Measurements from ENCODE around the gene JMJD6. TPM values are rescaled to one million over a fixed set of nuclear protein-coding genes. Genes with fewer than 3 reads are reported as not detected.

JMJD6 gene
- polyA plus RNA-seq, 1 donor (not counting 4 experiments of a cell fraction or from before 2014, with no cell fraction given) = 12.0 TPM

DNA sequence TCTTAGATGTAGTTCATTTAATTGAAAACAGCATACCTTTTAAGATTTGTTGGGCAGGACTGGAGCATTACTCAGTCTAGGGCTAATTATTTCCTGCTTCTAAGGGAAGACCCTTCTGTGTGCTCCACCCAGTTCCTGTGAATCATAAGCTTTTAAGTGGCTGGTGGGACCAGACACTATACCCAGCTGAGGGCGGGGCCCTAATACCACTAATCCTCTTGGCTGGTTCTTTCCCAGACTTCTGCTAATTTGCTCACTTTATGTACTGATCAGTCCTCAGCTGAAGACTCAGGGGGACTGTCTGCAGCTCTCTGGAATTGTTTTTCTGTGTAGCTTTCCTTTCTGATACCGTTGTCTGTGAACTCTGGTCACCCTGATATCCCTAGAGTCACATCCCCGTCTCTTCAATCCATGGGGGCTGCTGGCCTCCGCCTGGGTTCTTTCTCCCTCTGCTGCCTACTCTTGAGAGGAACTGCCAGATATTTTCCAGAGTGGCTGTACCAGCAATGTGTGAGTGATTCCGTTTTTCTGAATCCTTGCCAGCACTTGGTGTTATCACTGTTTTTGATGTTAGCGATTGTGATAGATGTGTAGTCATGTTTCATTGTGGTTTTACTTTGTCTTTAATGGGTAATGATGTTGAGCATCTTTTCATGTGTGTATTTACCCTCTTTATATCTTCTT is 46.6 kb upstream of the JMJD6 start:
- FAIRE-seq = peak; percentile 93
- peaks cover 2 to 7% of the 10 kb centered on the region in 2 experiments for H3K36me3 ChIP-seq (ENCODE audit: control insufficient read depth in 2 of 2, extremely low read depth in 1 of 2, insufficient read depth in 2 of 2, low read length in 2 of 2)
- no peaks in the 10 kb centered on the region for H3K27me3 ChIP-seq (ENCODE audit: control insufficient read depth, extremely low read depth, insufficient read depth, low read length)
- H3K4me1 ChIP-seq (ENCODE audit: control insufficient read depth, extremely low read depth, insufficient read depth, low read length) = peaks cover 11% of the 10 kb centered on the region
- peak; percentile 26 for DNase-seq (ENCODE audit: low read depth, low spot score)
- peak overlapping the region; percentile 80 for H3K27ac ChIP-seq (ENCODE audit: control insufficient read depth, insufficient read depth, low read length)
- H3K9me1 ChIP-seq (ENCODE audit: control insufficient read depth, extremely low read depth, insufficient read depth, low read length) = no peaks in the 10 kb centered on the region
- H2AFZ ChIP-seq (ENCODE audit: control insufficient read depth, low read length) = peak overlapping the region; percentile 88
- peak overlapping the region; percentile 95 for H3K4me2 ChIP-seq (ENCODE audit: control insufficient read depth, extremely low read depth, insufficient read depth, low read depth, low read length)
- H3K9me3 ChIP-seq (ENCODE audit: control insufficient read depth, low read depth, low read length) = no peaks in the 10 kb centered on the region
- H4K20me1 ChIP-seq (ENCODE audit: control insufficient read depth, extremely low read depth, insufficient read depth, low read length) = no peaks in the 10 kb centered on the region
- H3K9ac ChIP-seq (ENCODE audit: control insufficient read depth, extremely low read depth, insufficient read depth, low read length) = peak overlapping the region; percentile 70
- no peak for TF ChIP-seq EZH2 (IDR thresholded peaks at IDR 0.05; ENCODE audit: low read length)
- TF ChIP-seq CTCF (optimal IDR thresholded peaks at IDR 0.05 in 1 of 3, IDR thresholded peaks at IDR 0.05 in 1 of 3, conservative IDR thresholded peaks at IDR 0.05 in 1 of 3; ENCODE audit: extremely low read depth in 1 of 3, insufficient read depth in 2 of 3, low read length in 3 of 3) = peak in 1 of 3 experiments; percentile 7
- dilution Hi-C loops (cut with MboI; ENCODE audit: extremely low pct_ligation_motif_present, low sequenced_read_pairs) = no loop called here
- H3K4me3 ChIP-seq (ENCODE audit: control insufficient read depth in 2 of 3, extremely low read depth in 1 of 3, insufficient read depth in 2 of 3, low read depth in 1 of 3, low read length in 3 of 3) = peak overlapping the region in 2 of 3 experiments; percentile 47 to 53
- H3K79me2 ChIP-seq (ENCODE audit: control insufficient read depth, insufficient read depth, low read length) = no peaks in the 10 kb centered on the region

- H3K9ac ChIP-seq (ENCODE audit: control insufficient read depth, extremely low read depth, insufficient read depth, low read length) = no peak overlapping the region
- no peaks in the 10 kb centered on the region for H3K9me3 ChIP-seq (ENCODE audit: control insufficient read depth, low read depth, low read length)
- H3K79me2 ChIP-seq (ENCODE audit: control insufficient read depth, insufficient read depth, low read length) = no peaks in the 10 kb centered on the region
- no peaks in the 10 kb centered on the region for H3K27me3 ChIP-seq (ENCODE audit: control insufficient read depth, extremely low read depth, insufficient read depth, low read length)
- H3K27ac ChIP-seq (ENCODE audit: control insufficient read depth, insufficient read depth, low read length) = no peak overlapping the region
- H3K9me1 ChIP-seq (ENCODE audit: control insufficient read depth, extremely low read depth, insufficient read depth, low read length) = no peaks in the 10 kb centered on the region
- H3K36me3 ChIP-seq (ENCODE audit: control insufficient read depth in 2 of 2, extremely low read depth in 1 of 2, insufficient read depth in 2 of 2, low read length in 2 of 2) = no peaks in the 10 kb centered on the region
- no peaks in the 10 kb centered on the region for H4K20me1 ChIP-seq (ENCODE audit: control insufficient read depth, extremely low read depth, insufficient read depth, low read length)
- no peak overlapping the region for H2AFZ ChIP-seq (ENCODE audit: control insufficient read depth, low read length)
- peaks cover 14% of the 10 kb centered on the region for H3K4me1 ChIP-seq (ENCODE audit: control insufficient read depth, extremely low read depth, insufficient read depth, low read length)
- no peak for FAIRE-seq
- DNase-seq (ENCODE audit: low read depth, low spot score) = no peak
- H3K4me3 ChIP-seq (ENCODE audit: control insufficient read depth in 2 of 3, extremely low read depth in 1 of 3, insufficient read depth in 2 of 3, low read depth in 1 of 3, low read length in 3 of 3) = no peak overlapping the region
- no peak for TF ChIP-seq CTCF (optimal IDR thresholded peaks at IDR 0.05 in 1 of 3, IDR thresholded peaks at IDR 0.05 in 1 of 3, conservative IDR thresholded peaks at IDR 0.05 in 1 of 3; ENCODE audit: extremely low read depth in 1 of 3, insufficient read depth in 2 of 3, low read length in 3 of 3)
- dilution Hi-C loops (cut with MboI; ENCODE audit: extremely low pct_ligation_motif_present, low sequenced_read_pairs) = no loop called here
- no peak overlapping the region for H3K4me2 ChIP-seq (ENCODE audit: control insufficient read depth, extremely low read depth, insufficient read depth, low read depth, low read length)
Observed at GRCh38 chr17:76758570-76758969, 32.2 kb upstream of the JMJD6 start.
